GM18498 (cell line): ENCODE measurements around the gene ZFR.
"Not testable (repeated sequence)": the region's sequence is repeated elsewhere in the genome, so short reads cannot be mapped to it uniquely, and the experiment has no call there.

Experiments
- ATAC-seq: cut with Tn5 transposase; IDR thresholded peaks from one replicate; pipeline ENCODE4 v1.9.1; 2021; ENCODE audit warnings: mild to moderate bottlenecking, moderate library complexity; ENCODE audit not compliant: unreplicated experiment

ZFR gene

GRCh38 chr5:32453916-32454315, 9.4 kb upstream of the ZFR start:
- ATAC-seq = no peak

DNA sequence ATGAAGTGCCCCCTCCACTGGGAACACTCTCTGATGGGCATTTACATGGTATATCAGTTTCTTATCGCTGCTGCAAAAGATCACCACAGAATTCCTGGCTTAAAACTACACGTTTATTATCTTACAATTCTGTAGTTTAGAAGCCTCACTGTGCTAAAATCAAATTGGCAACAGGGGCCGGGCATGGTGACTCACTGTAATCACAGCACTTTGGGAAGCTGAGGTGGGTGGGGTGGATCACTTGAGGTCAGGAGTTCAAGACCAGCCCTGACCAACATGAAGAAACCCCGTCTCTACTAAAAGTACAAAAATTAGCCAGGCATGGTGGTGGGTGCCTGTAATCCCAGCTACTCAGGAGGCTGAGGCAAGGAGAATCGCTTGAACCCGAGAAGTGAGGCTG, 7.8 kb upstream of the ZFR start:
- not testable (repeated sequence) for ATAC-seq

DNA sequence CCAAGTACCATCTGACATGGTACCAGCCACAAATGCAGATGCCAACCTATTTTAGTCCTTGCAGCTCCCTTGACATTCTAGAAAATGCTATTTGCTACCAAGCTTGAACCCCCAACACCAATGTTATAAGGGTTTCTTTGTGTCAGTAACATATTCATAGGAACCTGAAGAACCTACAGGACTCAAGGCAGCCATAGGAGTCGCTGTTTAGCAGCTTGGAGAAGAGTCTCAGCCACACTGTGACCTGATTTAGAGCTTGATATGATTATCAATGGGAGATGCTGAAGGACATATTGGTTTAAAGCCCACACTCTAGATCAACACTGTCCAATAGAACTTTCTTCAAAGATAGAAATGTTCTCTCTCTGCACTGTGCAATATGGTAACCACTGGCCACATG, 6.4 kb upstream of the ZFR start:
- ATAC-seq = no peak

DNA sequence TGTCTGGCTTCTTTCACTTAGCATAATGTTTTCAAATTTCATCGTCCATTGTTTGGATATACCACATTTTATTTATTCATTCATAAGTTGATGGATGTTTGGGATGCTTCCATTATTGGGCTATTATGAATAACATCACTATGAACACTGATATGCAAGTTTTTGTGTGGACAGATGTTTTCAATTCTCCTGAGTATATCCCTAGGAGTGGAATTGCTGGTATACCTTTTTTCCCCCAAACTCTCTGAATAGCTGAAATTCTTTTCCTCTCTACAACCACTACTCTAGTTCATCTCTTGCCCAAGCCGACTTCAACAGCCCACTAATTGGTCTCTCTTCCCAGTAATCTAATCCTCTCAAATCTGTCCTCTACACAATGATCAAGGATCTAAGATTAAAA, 4.7 kb upstream of the ZFR start:
- no peak for ATAC-seq

DNA sequence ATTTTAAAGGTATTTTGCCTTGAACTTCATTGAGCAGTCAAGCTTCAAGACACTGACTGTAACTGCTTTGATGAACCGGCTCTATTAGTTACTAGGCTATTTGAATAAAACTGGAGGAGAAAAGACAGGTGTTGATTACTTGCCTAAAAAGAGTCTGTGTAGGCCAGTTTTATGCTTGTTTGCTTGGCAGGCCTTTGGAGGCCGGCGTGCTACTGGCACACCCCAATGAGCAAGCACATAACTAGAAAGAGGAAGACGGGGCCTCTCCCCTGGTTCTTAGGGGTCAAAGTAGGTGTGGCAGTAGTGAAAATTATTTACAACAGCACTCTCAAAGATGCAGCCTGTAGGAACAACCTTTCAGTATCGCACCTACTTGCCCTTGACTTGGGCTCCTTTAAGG, 2.1 kb upstream of the ZFR start:
- no peak for ATAC-seq

DNA sequence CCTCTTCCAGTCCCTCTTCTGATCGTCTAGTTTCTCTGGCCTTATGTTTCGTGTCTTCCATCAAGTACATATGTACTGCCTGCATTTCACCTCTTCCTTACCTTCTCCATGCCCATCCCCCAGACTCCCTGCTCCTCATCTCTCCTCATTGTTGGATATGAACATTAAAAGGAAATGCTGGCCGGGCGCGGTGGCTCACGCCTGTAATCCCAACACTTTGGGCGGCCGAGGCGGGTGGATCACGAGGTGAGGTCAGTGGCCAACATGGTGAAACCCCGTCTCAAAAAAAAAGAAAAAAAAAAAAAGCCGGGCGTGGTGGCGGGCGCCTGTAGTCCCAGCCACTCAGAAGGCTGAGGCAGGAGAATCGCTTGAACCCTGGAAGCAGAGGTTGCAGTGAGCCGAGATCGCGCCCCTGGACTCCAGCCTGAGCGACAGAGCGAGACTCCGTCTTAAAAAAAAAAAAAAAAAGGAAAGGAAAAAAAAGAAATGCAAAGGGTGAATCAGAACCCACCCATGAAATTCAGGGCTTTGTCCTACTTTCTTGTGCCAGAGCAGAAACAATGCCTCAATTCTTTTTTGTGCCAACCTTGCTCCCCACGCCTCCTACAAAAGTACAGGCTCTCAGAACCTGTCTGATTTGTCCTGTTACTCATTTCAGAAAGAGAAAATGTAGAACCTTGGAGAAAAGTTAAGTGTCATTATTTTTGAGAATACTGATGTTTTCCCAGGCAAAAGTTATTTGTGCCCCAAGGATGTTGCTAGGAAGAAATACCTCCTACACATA, 1.5 kb upstream of the ZFR start:
- no peak for ATAC-seq

DNA sequence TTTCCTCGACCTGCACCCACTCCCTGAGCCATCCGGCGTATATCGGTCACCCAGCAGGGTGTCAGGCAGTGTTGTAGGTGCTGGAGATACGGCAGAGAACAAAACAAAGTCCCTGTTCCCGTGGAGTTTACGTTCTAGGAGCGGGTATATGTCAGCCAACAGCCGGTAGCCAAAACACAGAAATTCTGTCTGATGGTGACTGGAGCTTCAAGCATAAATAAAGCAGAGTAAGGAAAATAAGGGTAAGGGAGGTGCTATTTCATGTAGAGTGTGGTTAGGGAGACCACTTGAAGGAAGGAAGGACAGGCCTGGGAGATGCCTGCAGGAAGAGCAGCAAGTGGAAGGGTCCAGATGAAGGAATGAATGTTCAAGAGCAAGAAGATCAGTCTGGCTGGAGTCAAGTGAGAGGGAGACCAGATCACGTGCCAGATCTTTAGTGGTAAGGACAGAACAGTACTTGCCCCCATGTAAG, 783 bp upstream of the ZFR start:
- ATAC-seq = no peak

- ATAC-seq = peak; percentile 40
Observed at GRCh38 chr5:32443541-32444430, 754 bp downstream of the ZFR start.

- peak; percentile 21 for ATAC-seq
Observed at GRCh38 chr5:32443145-32443540, 1.4 kb downstream of the ZFR start.

DNA sequence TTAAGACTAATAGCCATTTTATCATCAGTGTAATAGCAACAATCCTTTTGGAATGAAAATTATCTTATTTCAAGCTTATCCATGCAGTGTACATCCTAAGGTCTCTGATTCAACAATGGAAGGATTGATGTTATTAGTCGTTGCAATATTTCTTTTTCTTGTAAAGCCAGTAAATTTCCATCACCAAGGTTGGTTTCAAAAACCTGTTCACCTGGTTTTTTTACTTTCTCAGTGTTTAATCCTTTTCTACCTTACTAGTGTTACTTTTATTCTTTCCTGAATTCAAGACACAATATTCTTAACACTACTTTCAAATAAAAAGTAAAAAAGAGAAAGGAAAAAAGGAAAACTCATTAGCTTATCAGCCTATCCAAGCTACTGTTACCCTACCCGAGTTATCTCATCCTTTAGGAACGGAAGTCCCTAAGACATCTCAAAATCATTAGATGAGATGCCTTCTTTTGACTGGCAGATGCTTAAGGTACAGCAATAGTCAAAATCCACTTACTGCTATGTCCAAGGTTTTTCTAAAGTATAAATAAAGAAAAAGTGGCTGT, 5.4 kb downstream of the ZFR start:
- ATAC-seq = no peak

DNA sequence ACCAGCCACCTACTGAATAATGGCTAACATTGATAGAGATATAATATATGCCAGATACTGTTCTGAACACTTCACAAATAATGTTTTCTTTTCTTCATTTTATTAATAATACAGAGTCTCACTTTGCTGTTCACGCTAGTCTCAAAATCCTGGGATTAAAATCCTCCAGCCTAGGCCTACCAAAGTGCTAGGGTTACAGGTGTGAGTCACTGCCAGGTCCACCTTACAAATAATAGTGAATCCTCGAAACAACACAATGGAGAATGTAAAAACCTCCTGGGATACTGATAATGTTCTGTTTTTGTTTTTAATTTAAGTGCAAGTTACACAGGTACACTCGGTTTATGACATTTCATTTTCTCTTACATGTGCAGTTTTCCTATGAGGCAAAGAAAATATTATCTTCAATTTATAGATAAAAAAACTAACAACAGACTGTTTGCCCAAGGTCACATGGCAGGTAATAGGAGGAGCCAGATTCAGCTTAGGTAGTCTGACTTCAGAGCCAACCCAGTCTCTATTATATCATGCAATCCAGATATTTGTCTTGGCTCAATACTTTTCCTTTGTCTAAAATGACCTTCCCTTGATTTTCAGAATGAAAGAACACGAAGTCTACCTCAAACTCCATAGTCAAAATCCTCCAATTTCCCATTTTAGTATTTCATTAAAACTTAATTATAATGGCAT, 7.8 kb downstream of the ZFR start:
- no peak for ATAC-seq

DNA sequence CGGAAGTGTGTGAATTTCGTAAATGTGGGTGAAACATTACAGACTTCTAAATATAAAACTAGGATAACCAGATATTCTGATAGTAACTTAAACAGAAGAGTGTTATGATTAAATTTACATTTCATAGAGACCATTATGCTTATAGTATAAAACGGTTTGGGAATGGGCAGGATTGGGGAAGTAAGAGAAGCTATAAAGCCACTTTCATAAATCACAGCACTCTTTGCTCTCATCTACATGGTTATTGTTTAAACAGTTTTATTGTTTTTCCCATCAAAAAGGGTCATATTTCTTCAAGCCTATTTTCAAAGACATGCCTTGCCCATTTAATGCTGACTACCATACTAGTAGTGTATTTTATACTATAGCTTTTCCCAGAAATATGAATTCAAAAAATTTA, 9.2 kb downstream of the ZFR start:
- ATAC-seq = no peak

DNA sequence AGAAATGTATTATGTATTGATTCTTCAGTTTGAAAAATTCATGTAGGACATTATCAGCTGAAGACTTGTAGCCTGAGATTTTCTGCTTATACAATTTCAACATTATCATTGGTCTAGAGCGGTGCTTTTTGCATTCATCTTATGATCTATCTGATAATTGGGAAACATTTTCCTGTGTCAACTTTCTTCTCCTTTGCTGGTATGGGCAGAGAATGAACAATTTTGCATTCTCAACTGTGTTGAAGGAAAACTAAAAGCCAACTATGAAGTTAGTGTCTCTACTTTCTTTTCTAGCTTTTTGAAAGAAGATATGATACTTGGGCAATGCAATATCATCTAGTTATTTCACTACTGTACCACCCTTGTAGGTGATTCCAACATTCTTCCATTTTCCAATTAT, 10.3 kb downstream of the ZFR start:
- no peak for ATAC-seq

DNA sequence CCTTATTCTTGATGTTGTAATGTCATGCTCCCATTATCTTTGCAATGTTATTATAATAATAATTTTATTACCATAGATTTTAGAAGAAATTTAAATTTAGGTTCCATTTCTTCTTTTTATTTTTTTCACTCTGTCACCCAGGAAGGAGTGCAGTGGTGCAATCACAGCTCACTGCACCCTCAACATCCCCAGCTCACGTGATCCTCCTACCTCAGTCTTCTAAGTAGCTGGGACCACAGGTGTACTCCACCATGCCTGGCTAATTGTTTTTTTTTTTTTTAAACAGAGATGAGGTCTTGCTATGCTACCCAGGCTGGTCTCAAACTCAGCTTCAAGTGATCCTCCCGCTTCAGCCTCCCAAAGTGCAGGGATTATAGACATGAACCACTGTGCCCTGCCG, 11.9 kb downstream of the ZFR start:
- no peak for ATAC-seq

DNA sequence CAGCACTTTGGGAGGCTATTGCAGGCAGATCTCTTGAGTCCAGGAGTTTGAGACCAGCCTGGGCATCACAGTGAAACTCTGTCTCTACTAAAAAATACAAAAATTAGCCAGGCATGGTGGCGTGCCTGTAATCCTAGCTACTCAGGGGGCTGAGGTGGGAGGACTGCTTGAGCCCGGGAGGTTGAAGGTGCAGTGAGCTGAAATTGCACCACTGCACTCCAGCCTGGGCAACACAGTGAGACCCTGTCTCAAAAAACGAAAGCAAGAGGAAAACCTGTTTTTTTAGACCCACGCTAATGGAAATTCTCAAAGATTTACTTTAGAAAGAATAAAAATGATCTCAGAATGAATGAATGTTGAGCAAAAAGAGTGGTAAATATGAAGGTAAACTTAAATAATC, 13.7 kb downstream of the ZFR start:
- not testable (repeated sequence) for ATAC-seq

DNA sequence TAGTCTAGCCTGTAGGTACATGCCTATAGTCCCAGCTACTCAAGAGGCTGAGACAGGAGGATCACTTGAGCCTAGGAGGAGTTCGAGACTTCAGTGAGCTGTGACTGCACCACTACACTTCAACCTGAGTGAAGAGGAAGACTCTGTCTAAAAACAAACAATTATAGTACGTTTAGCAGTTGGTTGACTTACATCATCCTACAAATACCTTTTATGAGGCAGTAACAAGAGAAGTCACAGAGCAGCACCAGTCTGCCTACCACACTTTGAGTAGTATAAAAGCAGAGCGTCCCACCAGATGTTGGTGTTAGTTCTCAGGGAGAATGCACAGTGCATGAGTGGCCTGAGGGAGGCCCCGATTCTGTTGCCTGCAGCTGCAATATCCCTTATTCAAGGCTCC, 16.1 kb downstream of the ZFR start:
- ATAC-seq = no peak

GRCh38 chr5:32426440-32427151, 17.9 kb downstream of the ZFR start:
- no peak for ATAC-seq

DNA sequence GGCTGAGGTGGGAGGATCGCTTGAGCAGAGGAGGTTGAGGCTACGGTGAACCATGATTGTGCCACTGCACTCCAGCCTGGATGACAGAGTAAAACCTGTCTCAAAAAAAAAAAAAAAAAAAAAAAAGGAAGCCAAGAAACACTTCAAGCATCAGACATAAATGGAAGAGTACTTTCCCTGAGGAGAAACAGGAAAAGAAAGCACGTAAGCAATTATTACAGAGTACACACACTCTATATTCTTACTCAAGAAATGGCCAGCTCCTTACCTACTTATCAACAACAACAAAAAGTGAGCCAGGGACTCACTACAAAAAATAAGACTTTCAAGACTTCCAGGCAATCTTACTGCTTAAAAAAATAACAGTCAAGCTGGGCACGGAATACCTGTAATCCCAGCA, 21.8 kb downstream of the ZFR start:
- no peak for ATAC-seq

DNA sequence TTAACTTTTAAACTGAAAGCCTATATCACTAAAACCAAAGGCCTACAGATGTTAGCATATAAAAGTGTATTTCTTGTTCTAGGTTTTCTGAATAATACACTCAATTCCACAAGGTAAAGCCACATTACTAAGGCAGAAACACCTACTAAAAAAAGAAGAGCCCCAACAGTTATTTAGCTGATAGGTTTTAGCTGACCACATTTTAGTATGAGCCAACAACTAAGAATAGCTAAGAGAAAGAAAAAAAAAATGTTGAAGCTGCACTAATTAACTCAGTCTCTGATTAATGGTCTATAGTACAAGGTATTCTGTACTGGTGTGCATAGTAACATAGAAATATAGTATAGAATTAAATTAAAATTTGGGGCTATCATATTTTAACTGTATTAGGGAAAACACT, 23.5 kb downstream of the ZFR start:
- no peak for ATAC-seq

DNA sequence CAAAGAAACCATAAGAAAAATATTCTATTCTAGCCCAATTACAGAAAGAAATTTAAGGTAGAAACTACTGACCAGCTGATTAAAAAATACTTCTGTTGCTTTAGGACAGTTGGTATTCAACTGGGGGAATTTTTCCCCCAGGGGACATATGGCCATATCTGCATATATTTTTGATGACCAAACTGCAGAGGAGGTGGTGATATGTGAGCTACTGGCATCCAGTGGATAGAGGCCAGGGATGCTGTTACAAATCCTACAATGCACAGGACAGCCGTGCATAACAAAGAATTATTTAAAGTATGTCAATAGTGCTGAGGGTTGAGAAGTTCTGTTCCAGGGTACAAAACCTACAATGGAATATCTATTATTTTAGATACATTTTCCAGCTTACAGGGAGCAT, 24.0 kb downstream of the ZFR start:
- ATAC-seq = no peak

DNA sequence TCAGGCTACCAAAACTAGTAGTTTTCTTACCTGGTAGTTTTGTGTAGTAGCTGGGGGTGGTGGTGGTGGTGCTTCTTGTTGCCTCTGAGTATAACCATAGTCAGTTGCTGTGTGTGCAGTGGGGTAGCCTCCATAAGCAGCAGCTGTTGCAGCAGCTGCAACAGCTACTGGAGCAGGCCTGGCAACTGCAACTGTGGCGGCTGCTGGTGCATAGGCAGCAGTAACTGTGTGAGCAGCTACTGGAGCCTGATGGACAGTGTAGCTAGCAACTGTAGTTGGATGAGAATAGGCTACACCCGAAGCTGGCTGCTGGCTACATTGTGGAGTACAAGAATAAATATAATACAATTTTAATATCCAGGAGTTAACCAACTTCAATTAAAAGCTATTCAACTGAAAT, 24.7 kb downstream of the ZFR start:
- ATAC-seq = no peak
